Liver (tissue), 9 donors: ENCODE results near the gene MARVELD3. TPM values are rescaled to one million over a fixed set of nuclear protein-coding genes. Genes with fewer than 3 reads are reported as not detected.

Experiments used
- DNase-seq: peaks from one replicate; pipeline ENCODE4 v3.0.0-alpha.2; 2017; ENCODE audit warnings: low spot score
- H3K27ac ChIP-seq, 2 donors: one replicate each; pipeline ENCODE4 v1.7.0; 2013; ENCODE audit warnings: inconsistent platforms in 2 of 2, low read length in 2 of 2, control low read depth in 1 of 2, low read depth in 1 of 2, mild to moderate bottlenecking in 1 of 2
- H3K27me3 ChIP-seq, 4 donors: one replicate each; pipeline versions ENCODE4 v1.6.1 to v1.7.0; 2013; ENCODE audit warnings: low read length in 3 of 4, inconsistent platforms in 1 of 4, mild to moderate bottlenecking in 1 of 4, moderate library complexity in 1 of 4; ENCODE audit not compliant: control insufficient read depth in 4 of 4, insufficient read depth in 4 of 4
- H3K36me3 ChIP-seq, 4 donors: one replicate each; pipeline versions ENCODE4 v1.6.1 to v1.7.0; 2013; ENCODE audit warnings: low read length in 3 of 4, mild to moderate bottlenecking in 3 of 4, low read depth in 1 of 4, moderate library complexity in 1 of 4; ENCODE audit not compliant: control insufficient read depth in 4 of 4, insufficient read depth in 3 of 4
- H3K4me1 ChIP-seq, 4 donors: one replicate each; pipeline versions ENCODE4 v1.6.1 to v1.7.0; 2013; ENCODE audit warnings: low read length in 3 of 4, mild to moderate bottlenecking in 3 of 4, moderate library complexity in 1 of 4; ENCODE audit not compliant: control insufficient read depth in 4 of 4, insufficient read depth in 4 of 4
- H3K4me3 ChIP-seq, 3 donors: one replicate each; pipeline versions ENCODE4 v1.6.1 to v1.7.0; 2013; ENCODE audit warnings: low read length in 3 of 3, control low read depth in 1 of 3, low read depth in 1 of 3, mild to moderate bottlenecking in 1 of 3
- H3K9ac ChIP-seq, 2 donors: one replicate each; pipeline ENCODE4 v1.7.0; 2013; ENCODE audit warnings: low read length in 2 of 2, mild to moderate bottlenecking in 2 of 2, moderate library complexity in 2 of 2, control low read depth in 1 of 2, low read depth in 1 of 2
- H3K9me3 ChIP-seq, 4 donors: one replicate each; pipeline versions ENCODE4 v1.6.1 to v1.7.0; 2013; ENCODE audit warnings: low read length in 3 of 4; ENCODE audit not compliant: control insufficient read depth in 4 of 4
- ATF3 ChIP-seq: IDR thresholded peaks from 2 replicates; pipeline ENCODE4 v1.6.1; 2016; ENCODE audit warnings: antibody characterized with exemption
- CTCF ChIP-seq: fragments of 150-350 bp; IDR thresholded peaks from 2 replicates; pipeline ENCODE4 v1.5.1; 2017; ENCODE audit warnings: improper control_type of control experiment, low read depth, low read length; ENCODE audit not compliant: missing input control
- EGR1 ChIP-seq, 2 donors: IDR thresholded peaks; 2 replicates each; pipeline ENCODE4 v1.6.1; 2016 to 2018; ENCODE audit warnings: antibody characterized with exemption in 2 of 2, low read depth in 2 of 2
- FOXA1 ChIP-seq: IDR thresholded peaks from 2 replicates; pipeline ENCODE4 v1.6.1; 2016; ENCODE audit warnings: antibody characterized with exemption
- FOXA2 ChIP-seq: IDR thresholded peaks from 2 replicates; pipeline ENCODE4 v1.6.1; 2016; ENCODE audit warnings: antibody characterized with exemption
- GABPA ChIP-seq, 2 donors: IDR thresholded peaks in 1 of 2; conservative IDR thresholded peaks in 1 of 2; 2 replicates each; pipeline ENCODE4 v1.6.1; 2016; ENCODE audit warnings: antibody characterized with exemption in 2 of 2, mild to moderate bottlenecking in 1 of 2, moderate library complexity in 1 of 2
- HNF4A ChIP-seq, 2 donors: conservative IDR thresholded peaks; 2 replicates each; pipeline ENCODE4 v1.6.1; 2016; ENCODE audit warnings: antibody characterized with exemption in 2 of 2, mild to moderate bottlenecking in 2 of 2
- HNF4G ChIP-seq: IDR thresholded peaks from 2 replicates; pipeline ENCODE4 v1.6.1; 2016; ENCODE audit warnings: antibody characterized with exemption
- JUND ChIP-seq, 2 donors: IDR thresholded peaks; 2 replicates each; pipeline ENCODE4 v1.6.1; 2016; ENCODE audit warnings: antibody characterized with exemption in 2 of 2
- MAX ChIP-seq: IDR thresholded peaks from 2 replicates; pipeline ENCODE4 v1.6.1; 2016; ENCODE audit warnings: antibody characterized with exemption
- NR2F2 ChIP-seq: IDR thresholded peaks from 2 replicates; pipeline ENCODE4 v1.6.1; 2016; ENCODE audit warnings: antibody characterized with exemption
- RAD21 ChIP-seq, 2 donors: IDR thresholded peaks; 2 replicates each; pipeline ENCODE4 v1.6.1; 2016; ENCODE audit warnings: antibody characterized with exemption in 2 of 2, mild to moderate bottlenecking in 2 of 2
- REST ChIP-seq: IDR thresholded peaks from 2 replicates; pipeline ENCODE4 v1.6.1; 2016; ENCODE audit warnings: antibody characterized with exemption, mild to moderate bottlenecking
- RXRA ChIP-seq, 2 donors: IDR thresholded peaks; 2 replicates each; pipeline ENCODE4 v1.6.1; 2017 to 2018; ENCODE audit warnings: antibody characterized with exemption in 2 of 2, mild to moderate bottlenecking in 1 of 2
- SP1 ChIP-seq: IDR thresholded peaks from 2 replicates; pipeline ENCODE4 v1.6.1; 2018; ENCODE audit warnings: antibody characterized with exemption, mild to moderate bottlenecking
- TAF1 ChIP-seq: conservative IDR thresholded peaks from 2 replicates; pipeline ENCODE4 v1.6.1; 2016; ENCODE audit warnings: antibody characterized with exemption, mild to moderate bottlenecking
- YY1 ChIP-seq: IDR thresholded peaks from 2 replicates; pipeline ENCODE4 v1.6.1; 2016; ENCODE audit warnings: antibody characterized with exemption, mild to moderate bottlenecking
- ZBTB33 ChIP-seq: IDR thresholded peaks from 2 replicates; pipeline ENCODE4 v1.6.1; 2016; ENCODE audit warnings: antibody characterized with exemption
- WGBS: extraction: QIAGEN DNeasy Blood & Tissue Kit; methylation state at CpG from one replicate; pipeline ENCODE4 v1.1.7; 2013; 5-methylcytosine and 5-hydroxymethylcytosine counted together
- polyA plus RNA-seq, 2 donors: library from polyadenylated mRNA; stranded (reverse) in 1 of 2; unstranded in 1 of 2; fragments of 200-250 nt in 1 of 2; fragments of >200 nt in 1 of 2; fragmentation: Nextera tagmentation in 1 of 2; extraction: Ambion mirVana in 1 of 2; gene quantifications; one replicate each; pipeline versions ENCODE4 v1.2.1 to v1.2.3, GENCODE V29; 2013 to 2015
- total RNA-seq, 2 donors: library from RNA; depleted of rRNA; stranded (reverse); fragments of >200 nt; gene quantifications; one replicate each; pipeline ENCODE4 v1.2.3, GENCODE V29; 2014
- donor health status: healthy.
- donor health status: healthy.
- donor health status: healthy.
- donor health status: healthy.
- donor health status: healthy.

The MARVELD3 gene
- total and polyA plus RNA-seq, 4 donors = 1.8 to 4.9 (median 4.1) TPM

- no peak for DNase-seq
- peak overlapping the region; percentile 88 for H3K27ac ChIP-seq
- no peaks in the 10 kb centered on the region for H3K27me3 ChIP-seq
- 34% methylated on average over 3 of the region's 3 CpGs for WGBS
- H3K4me3 ChIP-seq = no peak overlapping the region
- H3K36me3 ChIP-seq = no peaks in the 10 kb centered on the region
- H3K4me1 ChIP-seq = peaks cover 12 to 51% (median 39%) of the 10 kb centered on the region in 4 donors
- H3K9me3 ChIP-seq = no peaks in the 10 kb centered on the region
- TF ChIP-seq ATF3 (no peak), RXRA (IDR thresholded peaks at IDR 0.05) (peak in 1 of 2 donors; percentile 43), RAD21 (IDR thresholded peaks at IDR 0.05) (no peak), EGR1 (IDR thresholded peaks at IDR 0.05; ENCODE audit: low read depth in 2 of 2) (no peak), FOXA1 (no peak)
- H3K9ac ChIP-seq = peak overlapping the region in 1 of 2 donors; percentile 36
Observed at GRCh38 chr16:71593048-71593999, 32.7 kb upstream of the MARVELD3 start.

GRCh38 chr16:71594000-71594646, 31.9 kb upstream of the MARVELD3 start:
- TF ChIP-seq CTCF (no peak), HNF4G (peak; percentile 68), FOXA1 (no peak), YY1 (peak; percentile 52), REST (peak; percentile 51), GABPA (IDR thresholded peaks at IDR 0.05 in 1 of 2, conservative IDR thresholded peaks at IDR 0.05 in 1 of 2) (no peak), TAF1 (peak; percentile 57), RXRA (IDR thresholded peaks at IDR 0.05) (peak; percentile 84 to 93), HNF4A (conservative IDR thresholded peaks at IDR 0.05) (peak; percentile 91 to 92), FOXA2 (peak; percentile 6), ZBTB33 (peak; percentile 91), EGR1 (IDR thresholded peaks at IDR 0.05; ENCODE audit: low read depth in 2 of 2) (peak in 1 of 2 donors; percentile 27), SP1 (peak; percentile 90), JUND (IDR thresholded peaks at IDR 0.05) (peak; percentile 72 to 79), MAX (peak; percentile 40), NR2F2 (no peak), RAD21 (IDR thresholded peaks at IDR 0.05) (peak; percentile 25 to 64), ATF3 (peak; percentile 93)
- peaks cover 12 to 51% (median 39%) of the 10 kb centered on the region in 4 donors for H3K4me1 ChIP-seq
- peak overlapping the region in 1 of 2 donors; percentile 31 for H3K9ac ChIP-seq
- no peaks in the 10 kb centered on the region for H3K27me3 ChIP-seq
- H3K36me3 ChIP-seq = no peaks in the 10 kb centered on the region
- H3K27ac ChIP-seq = peak overlapping the region; percentile 88
- DNase-seq = no peak
- H3K9me3 ChIP-seq = no peaks in the 10 kb centered on the region
- no peak overlapping the region for H3K4me3 ChIP-seq
- WGBS = 33% methylated on average over 5 of the region's 5 CpGs
